Fibroblast of the aortic adventitia (primary cell): ENCODE data around the gene SLX4IP. TPM values are rescaled to one million over a fixed set of nuclear protein-coding genes. Genes with fewer than 3 reads are reported as not detected.

ENCODE experiments used
- DNase-seq: peaks from one replicate; pipeline ENCODE4 v3.0.0-alpha.2; 2010; ENCODE audit warnings: low read depth
- H3K4me3 ChIP-seq: 2 replicates; pipeline ENCODE4 v1.5.1; 2011; ENCODE audit warnings: low read depth, mild to moderate bottlenecking, control low read depth, low read length, moderate library complexity
- CTCF ChIP-seq: IDR thresholded peaks from 2 replicates; pipeline ENCODE4 v1.5.1; 2011; ENCODE audit warnings: mild to moderate bottlenecking, low read length, control low read depth, inconsistent platforms; ENCODE audit not compliant: insufficient read depth
- total RNA-seq: library from RNA; depleted of rRNA; stranded (reverse); fragments of >200 nt; gene quantifications from 2 replicates; pipeline ENCODE4 v1.2.3, GENCODE V29; 2012; ENCODE audit warnings: low replicate concordance

The SLX4IP gene
- total RNA-seq, 1 donor, result 7.0 TPM

- TF ChIP-seq CTCF, result no peak
- no peak for DNase-seq
- no peak overlapping the region for H3K4me3 ChIP-seq
These were observed 160.2 kb downstream of the SLX4IP start for GRCh38 chr20:10595266-10595665.

GRCh38 chr20:10595985-10596384, 160.9 kb downstream of the SLX4IP start:
- no peak for DNase-seq
- no peak for TF ChIP-seq CTCF
- no peak overlapping the region for H3K4me3 ChIP-seq

GRCh38 chr20:10596710-10597121, 161.6 kb downstream of the SLX4IP start:
- no peak overlapping the region for H3K4me3 ChIP-seq
- no peak for TF ChIP-seq CTCF
- DNase-seq, result peak; percentile 84

- no peak for DNase-seq
- no peak for TF ChIP-seq CTCF
- no peak overlapping the region for H3K4me3 ChIP-seq
These were observed 162.5 kb downstream of the SLX4IP start for GRCh38 chr20:10597637-10598036.

- no peak overlapping the region for H3K4me3 ChIP-seq
- DNase-seq, result no peak
- TF ChIP-seq CTCF, result no peak
These were observed 167.2 kb downstream of the SLX4IP start for GRCh38 chr20:10602221-10602871.

GRCh38 chr20:10603378-10603777, 168.3 kb downstream of the SLX4IP start:
- no peak overlapping the region for H3K4me3 ChIP-seq
- no peak for TF ChIP-seq CTCF
- no peak for DNase-seq
